Uterus (tissue), 4 donors: ENCODE measurements around the gene MDK. TPM values are rescaled to one million over a fixed set of nuclear protein-coding genes. Genes with fewer than 3 reads are reported as not detected.

Experiments used
- DNase-seq, 2 donors: peaks; one replicate each; pipeline ENCODE4 v3.0.0-alpha.2; 2019 to 2020
- H3K27ac ChIP-seq, 2 donors: fragments of 200-600 bp; sonication (generic); 1 replicate in 1 of 2; 2 replicates in 1 of 2; pipeline ENCODE4 v1.5.1; 2016 to 2018
- H3K27me3 ChIP-seq, 2 donors: fragments of 200-600 bp; sonication (generic); one replicate each; pipeline ENCODE4 v1.5.1; 2018 to 2019; ENCODE audit warnings: control low read depth in 1 of 2
- H3K36me3 ChIP-seq, 2 donors: fragments of 200-600 bp; sonication (generic); one replicate each; pipeline ENCODE4 v1.5.1; 2019; ENCODE audit warnings: control low read depth in 1 of 2
- H3K4me1 ChIP-seq, 2 donors: fragments of 200-600 bp; sonication (generic); one replicate each; pipeline ENCODE4 v1.5.1; 2018 to 2019; ENCODE audit warnings: control low read depth in 1 of 2
- H3K4me3 ChIP-seq, 2 donors: fragments of 200-600 bp; sonication (generic); 1 replicate in 1 of 2; 2 replicates in 1 of 2; pipeline ENCODE4 v1.5.1; 2018 to 2019; ENCODE audit warnings: mild to moderate bottlenecking in 1 of 2
- H3K9me3 ChIP-seq, 2 donors: fragments of 200-600 bp; sonication (generic); one replicate each; pipeline ENCODE4 v1.5.1; 2019; ENCODE audit warnings: control low read depth in 1 of 2
- POLR2A ChIP-seq, 2 donors: fragments of 450-650 bp; IDR thresholded peaks; one replicate each; pipeline ENCODE4 v1.6.1; 2016; ENCODE audit warnings: antibody characterized with exemption in 2 of 2, mild to moderate bottlenecking in 1 of 2, moderate library complexity in 1 of 2
- intact Hi-C: fragments of 100-400 bp; cut with DNase I; formaldehyde crosslinking; loops from one replicate; pipeline ENCODE4 v1.15.1; 2023; ENCODE audit warnings: low total_unique reads
- total RNA-seq, 4 donors: library from RNA; depleted of rRNA in 3 of 4; stranded (reverse); fragments of >200 nt in 3 of 4; gene quantifications; one replicate each; pipeline versions ENCODE4 v1.1.0 to v1.2.4, GENCODE V29; 2014 to 2023
- TF ChIP-seq, protein P1 (sequence below), 4 experiments: fragments of 200-600 bp in 2 of 4; fragments of 450-650 bp in 2 of 4; sonication (generic) in 2 of 4; IDR thresholded peaks; one replicate each; pipeline ENCODE4 v1.5.1; 2016 to 2019; ENCODE audit warnings: antibody characterized with exemption in 4 of 4, mild to moderate bottlenecking in 2 of 4, moderate library complexity in 1 of 4
- donor health status: DM: yes; HTN: yes; CAD: no.

Gene MDK
- total RNA-seq, 4 donors from 2014 or later = 61.7 to 305 (median 103) TPM

DNA sequence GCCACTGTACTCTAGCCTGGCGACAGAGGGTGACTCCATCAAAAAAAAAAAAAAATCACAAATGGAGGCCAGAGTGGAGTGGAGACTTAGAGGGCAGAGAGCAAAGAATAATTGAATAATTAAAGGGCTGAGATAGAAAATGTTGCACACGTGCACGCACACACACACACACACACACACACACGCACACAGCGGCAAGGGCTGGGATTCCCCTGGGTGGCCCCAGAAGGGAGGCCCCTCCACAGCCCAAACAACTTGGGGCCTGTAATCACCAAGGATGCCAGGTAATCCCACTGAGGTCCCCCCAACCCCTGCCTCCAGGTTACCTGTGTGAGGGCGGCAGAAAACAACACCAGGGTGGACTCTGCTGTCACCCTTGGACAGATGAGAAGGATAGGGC, 46.2 kb upstream of the MDK start:
- intact Hi-C loops = no loop called here
- H3K27me3 ChIP-seq = peaks cover 3 to 14% of the 10 kb centered on the region in 2 donors
- DNase-seq = no peak
- H3K36me3 ChIP-seq = no peaks in the 10 kb centered on the region
- H3K4me1 ChIP-seq = peaks cover 0 to 19% of the 10 kb centered on the region in 2 donors
- H3K9me3 ChIP-seq = no peaks in the 10 kb centered on the region
- TF ChIP-seq POLR2A (IDR thresholded peaks at IDR 0.05) = no peak
- TF ChIP-seq, protein P1, sequence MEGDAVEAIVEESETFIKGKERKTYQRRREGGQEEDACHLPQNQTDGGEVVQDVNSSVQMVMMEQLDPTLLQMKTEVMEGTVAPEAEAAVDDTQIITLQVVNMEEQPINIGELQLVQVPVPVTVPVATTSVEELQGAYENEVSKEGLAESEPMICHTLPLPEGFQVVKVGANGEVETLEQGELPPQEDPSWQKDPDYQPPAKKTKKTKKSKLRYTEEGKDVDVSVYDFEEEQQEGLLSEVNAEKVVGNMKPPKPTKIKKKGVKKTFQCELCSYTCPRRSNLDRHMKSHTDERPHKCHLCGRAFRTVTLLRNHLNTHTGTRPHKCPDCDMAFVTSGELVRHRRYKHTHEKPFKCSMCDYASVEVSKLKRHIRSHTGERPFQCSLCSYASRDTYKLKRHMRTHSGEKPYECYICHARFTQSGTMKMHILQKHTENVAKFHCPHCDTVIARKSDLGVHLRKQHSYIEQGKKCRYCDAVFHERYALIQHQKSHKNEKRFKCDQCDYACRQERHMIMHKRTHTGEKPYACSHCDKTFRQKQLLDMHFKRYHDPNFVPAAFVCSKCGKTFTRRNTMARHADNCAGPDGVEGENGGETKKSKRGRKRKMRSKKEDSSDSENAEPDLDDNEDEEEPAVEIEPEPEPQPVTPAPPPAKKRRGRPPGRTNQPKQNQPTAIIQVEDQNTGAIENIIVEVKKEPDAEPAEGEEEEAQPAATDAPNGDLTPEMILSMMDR (IDR thresholded peaks at IDR 0.05) = no peak
- no peak overlapping the region for H3K4me3 ChIP-seq
- no peak overlapping the region for H3K27ac ChIP-seq

DNA sequence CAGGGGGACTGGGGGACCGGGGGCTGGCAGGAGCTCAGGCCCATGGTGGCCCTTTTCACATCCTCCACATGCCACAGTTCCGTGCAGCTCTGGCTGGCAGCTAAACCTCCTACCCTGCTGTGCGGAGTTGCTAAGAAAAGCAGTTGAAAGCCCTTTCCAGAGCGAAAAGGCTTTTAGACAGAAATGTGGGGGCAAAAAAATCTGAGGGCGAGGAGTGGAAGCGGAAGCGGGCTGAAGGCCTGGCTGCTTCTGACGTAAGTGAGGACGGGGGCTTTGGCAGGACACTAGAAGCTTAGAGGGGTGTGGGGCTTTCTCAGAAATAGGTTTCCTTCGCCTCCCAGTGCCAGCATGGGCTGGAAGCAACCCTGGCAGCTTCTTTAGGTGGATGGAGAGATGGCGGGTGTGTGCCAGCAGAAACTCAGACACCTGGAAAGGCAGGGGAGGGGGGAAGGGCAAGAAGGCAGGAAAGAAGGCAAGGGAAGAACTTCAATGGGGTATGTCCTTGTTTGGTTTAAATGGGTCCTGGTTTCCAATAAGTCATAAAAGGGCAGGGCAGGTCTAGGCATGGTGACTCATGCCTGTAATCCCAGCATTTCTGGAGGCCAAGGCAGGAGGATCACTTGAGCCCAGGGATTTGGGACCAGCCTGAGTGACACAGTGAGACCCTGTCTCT, 45.4 kb upstream of the MDK start:
- TF ChIP-seq POLR2A (IDR thresholded peaks at IDR 0.05) = no peak
- TF ChIP-seq, protein P1 (IDR thresholded peaks at IDR 0.05) = no peak
- intact Hi-C loops = no loop called here
- Histone ChIP-seq H3K9me3 (no peaks in the 10 kb centered on the region), H3K4me3 (no peak overlapping the region), H3K27ac (no peak overlapping the region), H3K27me3 (peaks cover 3 to 14% of the 10 kb centered on the region in 2 donors), H3K4me1 (peaks cover 0 to 13% of the 10 kb centered on the region in 2 donors), H3K36me3 (no peaks in the 10 kb centered on the region)
- no peak for DNase-seq

DNA sequence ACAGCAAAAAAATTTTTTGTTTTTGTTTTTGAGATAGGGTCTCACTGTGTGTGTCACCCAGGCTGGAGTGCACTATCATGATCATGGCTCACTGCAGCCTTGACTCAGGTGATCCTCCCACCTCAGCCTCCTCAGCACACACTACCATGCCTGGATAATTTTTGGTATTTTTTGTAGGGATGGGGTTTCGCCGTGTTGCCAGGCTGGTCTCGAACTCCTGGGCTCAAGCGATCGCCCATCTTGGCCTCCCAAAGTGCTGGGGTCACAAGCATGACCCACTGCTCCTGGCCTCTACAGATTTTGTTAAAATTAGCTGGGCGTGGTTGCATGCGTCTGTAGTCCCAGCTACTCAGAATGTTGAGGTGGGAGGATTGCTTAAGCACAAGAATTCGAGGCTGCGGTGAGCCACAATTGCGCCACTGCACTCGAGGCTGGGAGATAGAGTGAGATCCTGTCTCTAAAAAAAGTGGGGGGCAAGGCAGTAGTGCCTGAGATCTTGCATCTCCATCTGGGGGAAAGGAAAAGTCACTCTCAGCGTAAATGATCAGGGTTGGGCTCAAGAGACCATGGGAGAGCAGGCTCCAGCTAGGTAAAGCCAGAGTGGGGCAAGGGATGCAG, 44.8 kb upstream of the MDK start:
- Histone ChIP-seq H3K36me3 (no peaks in the 10 kb centered on the region), H3K27ac (no peak overlapping the region), H3K4me3 (no peak overlapping the region), H3K27me3 (peaks cover 3 to 11% of the 10 kb centered on the region in 2 donors), H3K9me3 (no peaks in the 10 kb centered on the region), H3K4me1 (peaks cover 0 to 12% of the 10 kb centered on the region in 2 donors)
- intact Hi-C loops = no loop called here
- TF ChIP-seq, protein P1 (IDR thresholded peaks at IDR 0.05) = no peak
- no peak for TF ChIP-seq POLR2A (IDR thresholded peaks at IDR 0.05)
- no peak for DNase-seq

DNA sequence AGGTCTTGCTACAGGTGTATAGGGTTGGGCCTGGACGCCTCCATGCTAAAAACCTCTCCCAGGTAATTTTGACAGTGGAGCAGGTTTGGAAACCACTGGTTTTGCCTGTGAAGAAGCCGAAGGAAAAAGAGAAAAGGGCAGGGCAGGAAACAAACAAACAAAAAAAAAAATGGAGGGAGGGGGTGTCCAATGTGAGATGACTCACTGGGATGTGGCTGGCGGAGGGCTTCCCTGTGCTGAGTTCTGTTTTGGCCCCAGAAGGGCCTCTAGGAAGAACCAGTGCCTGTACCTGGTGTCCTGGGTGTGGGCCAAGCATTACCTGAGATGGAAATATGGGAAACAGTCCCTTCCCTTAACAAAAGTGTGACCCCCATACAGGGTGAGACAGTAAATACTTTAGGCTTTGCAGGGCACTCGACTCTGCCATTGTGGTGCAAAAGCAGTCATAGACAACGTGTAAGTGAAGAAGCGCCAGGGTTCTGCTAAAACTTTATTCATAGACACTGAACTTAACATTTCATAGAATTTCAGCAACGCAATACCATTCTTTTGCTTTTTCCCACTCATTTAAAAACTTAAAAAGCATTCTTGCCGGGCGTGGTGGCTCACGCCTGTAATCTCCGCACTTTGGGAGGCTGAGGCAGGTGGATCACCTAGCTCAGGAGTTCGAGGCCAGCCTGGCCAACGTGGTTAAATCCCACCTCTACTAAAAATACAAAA, 43.7 kb upstream of the MDK start:
- H3K4me1 ChIP-seq = peaks cover 0 to 6% of the 10 kb centered on the region in 2 donors
- DNase-seq = no peak
- H3K27ac ChIP-seq = peak overlapping the region in 1 of 2 donors; percentile 66
- TF ChIP-seq, protein P1 (IDR thresholded peaks at IDR 0.05) = no peak
- no peak for TF ChIP-seq POLR2A (IDR thresholded peaks at IDR 0.05)
- intact Hi-C loops = no loop called here
- H3K4me3 ChIP-seq = no peak overlapping the region
- H3K36me3 ChIP-seq = no peaks in the 10 kb centered on the region
- no peaks in the 10 kb centered on the region for H3K9me3 ChIP-seq
- peaks cover 0 to 6% of the 10 kb centered on the region in 2 donors for H3K27me3 ChIP-seq

DNA sequence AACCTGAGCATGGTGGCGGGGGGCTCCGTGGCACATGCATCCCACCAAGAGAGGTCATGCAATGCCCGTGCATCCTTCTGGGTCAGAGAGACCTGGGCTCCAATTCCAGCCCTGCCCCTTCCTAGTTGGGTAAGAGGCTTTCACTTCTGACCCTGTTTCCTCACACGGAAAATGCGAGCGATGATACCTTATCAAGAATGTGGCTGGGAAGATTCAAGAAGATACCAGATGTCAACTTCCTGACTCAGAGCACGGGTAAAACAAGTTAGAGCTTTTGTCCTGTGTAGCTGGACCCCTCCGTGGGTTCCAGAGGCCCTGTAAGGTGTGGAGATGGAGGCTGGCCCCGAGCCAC, 42.9 kb upstream of the MDK start:
- Histone ChIP-seq H3K27ac (peak overlapping the region; percentile 50 to 66), H3K36me3 (no peaks in the 10 kb centered on the region), H3K27me3 (no peaks in the 10 kb centered on the region), H3K9me3 (no peaks in the 10 kb centered on the region), H3K4me3 (peak overlapping the region in 1 of 2 donors; percentile 2), H3K4me1 (no peaks in the 10 kb centered on the region)
- no peak for DNase-seq
- intact Hi-C loops = no loop called here
- TF ChIP-seq, protein P1 (IDR thresholded peaks at IDR 0.05) = no peak
- TF ChIP-seq POLR2A (IDR thresholded peaks at IDR 0.05) = no peak
